Panc1 (cell line): Measurements from ENCODE around the gene FXR2. TPM values are rescaled to one million over a fixed set of nuclear protein-coding genes. Genes with fewer than 3 reads are reported as not detected.

Source experiments
- ATAC-seq: fragments of 200-7000 bp; cut with Tn5 transposase; 2 replicates; pipeline ENCODE4 v1.9.1; 2020; ENCODE audit warnings: mild to moderate bottlenecking, moderate library complexity
- BruUV-seq: library from RNA; stranded (reverse); fragments of 400-500 nt; replicated peaks from 2 replicates; lab custom pipeline; 2021; lab: Mats Ljungman, UMichigan
- CTCF ChIA-PET: fragments of 300-600 bp; sonication (Branson Sonifier 250); formaldehyde crosslinking; loops from one replicate; lab custom pipeline; 2022; ENCODE audit warnings: antibody characterized with exemption; lab: Charles Lee
- POLR2A ChIA-PET: fragments of 300-600 bp; sonication (Branson Sonifier 250); formaldehyde crosslinking; loops from one replicate; lab custom pipeline; 2022; ENCODE audit warnings: antibody characterized with exemption; lab: Charles Lee
- DNase-seq: peaks from one replicate; pipeline ENCODE4 v3.0.0-alpha.2; 2010; ENCODE audit warnings: low read depth, low spot score
- H3K27ac ChIP-seq: 2 replicates; pipeline ENCODE4 v1.5.1; 2011; ENCODE audit warnings: mild to moderate bottlenecking, low read length, inconsistent platforms
- H3K27me3 ChIP-seq: fragments of 200-500 bp; sonication (Bioruptor generic); 2 replicates; pipeline ENCODE4 v1.6.0; 2014; ENCODE audit warnings: low read length, inconsistent platforms; ENCODE audit not compliant: control insufficient read depth, insufficient read depth
- H3K36me3 ChIP-seq: fragments of 200-500 bp; sonication (Bioruptor generic); 2 replicates; pipeline ENCODE4 v1.5.1; 2014; ENCODE audit warnings: inconsistent platforms, mild to moderate bottlenecking, low read length, moderate library complexity; ENCODE audit not compliant: control insufficient read depth, insufficient read depth
- H3K4me1 ChIP-seq: 2 replicates; pipeline ENCODE4 v1.5.1; 2011; ENCODE audit warnings: inconsistent platforms, mild to moderate bottlenecking, low read length, moderate library complexity; ENCODE audit not compliant: control insufficient read depth, insufficient read depth
- H3K4me3 ChIP-seq, 2 experiments: 2 replicates each; pipeline ENCODE4 v1.5.1; 2011 to 2012; ENCODE audit warnings: low read depth in 2 of 2, low read length in 2 of 2, mild to moderate bottlenecking in 2 of 2, inconsistent platforms in 1 of 2, moderate library complexity in 1 of 2
- H3K9me3 ChIP-seq: fragments of 200-500 bp; sonication (Bioruptor generic); 2 replicates; pipeline ENCODE4 v1.5.1; 2014; ENCODE audit warnings: low read depth, mild to moderate bottlenecking, inconsistent platforms, low read length, moderate library complexity; ENCODE audit not compliant: control insufficient read depth, insufficient read depth
- CTCF ChIP-seq: fragments of 450-650 bp; IDR thresholded peaks from 2 replicates; pipeline ENCODE4 v1.5.1; 2017; ENCODE audit warnings: mild to moderate bottlenecking
- POLR2AphosphoS5 ChIP-seq: IDR thresholded peaks from 2 replicates; pipeline ENCODE4 v1.6.1; 2012; ENCODE audit warnings: mild to moderate bottlenecking, low read depth, low read length, moderate library complexity
- SIN3A ChIP-seq: IDR thresholded peaks from 2 replicates; pipeline ENCODE4 v1.6.1; 2012; ENCODE audit warnings: low read depth, mild to moderate bottlenecking, low read length, moderate library complexity, borderline replicate concordance; ENCODE audit not compliant: insufficient read depth
- TCF7L2 ChIP-seq: IDR thresholded peaks from 2 replicates; pipeline ENCODE4 v1.6.1; 2011; ENCODE audit warnings: mild to moderate bottlenecking, low read depth, low read length, inconsistent platforms
- in situ Hi-C: cut with HindIII; loops from 2 replicates; pipeline ENCODE4 v1.10.0; 2016; ENCODE audit warnings: low sequenced_read_pairs, low pct_unique_long_range_greater_than_20kb
- intact Hi-C: fragments of 100-400 bp; cut with micrococcal nuclease; formaldehyde crosslinking; loops from one replicate; pipeline ENCODE4 v1.10.0; 2022; ENCODE audit not compliant: unreplicated experiment
- total RNA-seq: library from RNA; stranded (reverse); gene quantifications from one replicate; pipeline ENCODE4 v1.2.1, GENCODE V29; 2021; ENCODE audit not compliant: unreplicated experiment
- TF ChIP-seq, protein P1 (sequence below), 2 experiments: IDR thresholded peaks; 2 replicates each; pipeline ENCODE4 v1.6.1; 2011 to 2012; ENCODE audit warnings: low read depth in 2 of 2, control low read depth in 1 of 2, low read length in 1 of 2, mild to moderate bottlenecking in 1 of 2, moderate library complexity in 1 of 2; ENCODE audit not compliant: insufficient read depth in 1 of 2

FXR2 gene
- total RNA-seq, 1 experiment from 2014 or later: 39.7 TPM

DNA sequence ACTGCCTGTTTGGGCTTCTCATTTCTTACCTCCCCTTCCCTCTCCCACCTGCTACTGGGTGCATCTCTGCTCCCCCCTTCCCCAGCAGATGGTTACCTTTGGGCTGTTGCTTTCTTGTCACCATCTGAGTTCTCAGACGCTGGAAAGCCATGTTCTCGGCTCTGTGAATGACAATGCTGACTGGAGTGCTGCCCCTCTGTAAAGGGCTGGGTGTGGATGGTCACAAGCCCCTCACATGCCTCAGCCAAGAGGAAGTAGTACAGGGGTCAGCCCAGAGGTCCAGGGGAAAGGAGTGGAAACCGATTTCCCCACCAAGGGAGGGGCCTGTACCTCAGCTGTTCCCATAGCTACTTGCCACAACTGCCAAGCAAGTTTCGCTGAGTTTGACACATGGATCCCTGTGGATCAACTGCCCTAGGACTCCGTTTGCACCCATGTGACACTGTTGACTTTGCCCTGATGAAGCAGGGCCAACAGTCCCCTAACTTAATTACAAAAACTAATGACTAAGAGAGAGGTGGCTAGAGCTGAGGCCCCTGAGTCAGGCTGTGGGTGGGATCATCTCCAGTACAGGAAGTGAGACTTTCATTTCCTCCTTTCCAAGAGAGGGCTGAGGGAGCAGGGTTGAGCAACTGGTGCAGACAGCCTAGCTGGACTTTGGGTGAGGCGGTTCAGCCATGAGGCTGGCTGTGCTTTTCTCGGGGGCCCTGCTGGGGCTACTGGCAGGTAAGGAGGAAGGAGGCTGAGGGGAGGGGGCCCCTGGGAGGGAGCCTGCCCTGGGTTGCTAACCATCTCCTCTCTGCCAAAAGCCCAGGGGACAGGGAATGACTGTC lies 35.5 kb downstream of the FXR2 start, which contains the start of gene CD68:
CD68 (plus strand) TSS at position 638 of the 833 bp plus-strand sequence; CDS start at position 678, 40 bp downstream.
- Histone ChIP-seq H3K27me3 (no peaks in the 10 kb centered on the region), H3K4me3 (peak within 1 kb of the TSS in 1 of 2 experiments; percentile 45; a peak in 3 of 4 replicates), H3K4me1 (peaks cover 70% of the 10 kb centered on the region), H3K36me3 (peaks cover 22% of the 10 kb centered on the region), H3K9me3 (no peaks in the 10 kb centered on the region), H3K27ac (peak within 1 kb of the TSS; percentile 85)
- ATAC-seq (peak; percentile 66), DNase-seq (peak; percentile 98)
- no TSS peak for BruUV-seq
- ChIA-PET CTCF (interaction anchor here (1.4 kb wide), 1 partner anchor 19 kb away, joined by 3 read pairs; no protein-coding TSS in a partner anchor), POLR2A (interaction anchor here (0.8 to 1.0 kb wide), 2 partner anchors 108 to 109 kb away, joined by 6 read pairs; partner anchors contain the start of genes TP53 and WRAP53)
- TF ChIP-seq TCF7L2 (no peak), CTCF (no peak), SIN3A (peak; percentile 94; the same call in 1 of the 2 replicates), POLR2AphosphoS5 (peak; percentile 98)
- TF ChIP-seq, protein P1, sequence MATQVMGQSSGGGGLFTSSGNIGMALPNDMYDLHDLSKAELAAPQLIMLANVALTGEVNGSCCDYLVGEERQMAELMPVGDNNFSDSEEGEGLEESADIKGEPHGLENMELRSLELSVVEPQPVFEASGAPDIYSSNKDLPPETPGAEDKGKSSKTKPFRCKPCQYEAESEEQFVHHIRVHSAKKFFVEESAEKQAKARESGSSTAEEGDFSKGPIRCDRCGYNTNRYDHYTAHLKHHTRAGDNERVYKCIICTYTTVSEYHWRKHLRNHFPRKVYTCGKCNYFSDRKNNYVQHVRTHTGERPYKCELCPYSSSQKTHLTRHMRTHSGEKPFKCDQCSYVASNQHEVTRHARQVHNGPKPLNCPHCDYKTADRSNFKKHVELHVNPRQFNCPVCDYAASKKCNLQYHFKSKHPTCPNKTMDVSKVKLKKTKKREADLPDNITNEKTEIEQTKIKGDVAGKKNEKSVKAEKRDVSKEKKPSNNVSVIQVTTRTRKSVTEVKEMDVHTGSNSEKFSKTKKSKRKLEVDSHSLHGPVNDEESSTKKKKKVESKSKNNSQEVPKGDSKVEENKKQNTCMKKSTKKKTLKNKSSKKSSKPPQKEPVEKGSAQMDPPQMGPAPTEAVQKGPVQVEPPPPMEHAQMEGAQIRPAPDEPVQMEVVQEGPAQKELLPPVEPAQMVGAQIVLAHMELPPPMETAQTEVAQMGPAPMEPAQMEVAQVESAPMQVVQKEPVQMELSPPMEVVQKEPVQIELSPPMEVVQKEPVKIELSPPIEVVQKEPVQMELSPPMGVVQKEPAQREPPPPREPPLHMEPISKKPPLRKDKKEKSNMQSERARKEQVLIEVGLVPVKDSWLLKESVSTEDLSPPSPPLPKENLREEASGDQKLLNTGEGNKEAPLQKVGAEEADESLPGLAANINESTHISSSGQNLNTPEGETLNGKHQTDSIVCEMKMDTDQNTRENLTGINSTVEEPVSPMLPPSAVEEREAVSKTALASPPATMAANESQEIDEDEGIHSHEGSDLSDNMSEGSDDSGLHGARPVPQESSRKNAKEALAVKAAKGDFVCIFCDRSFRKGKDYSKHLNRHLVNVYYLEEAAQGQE (IDR thresholded peaks at IDR 0.05; ENCODE audit: insufficient read depth in 1 of 2, low read depth in 2 of 2, low read length in 1 of 2): no peak
- in situ Hi-C loops (no loop called here), intact Hi-C loops (no loop called here)

DNA sequence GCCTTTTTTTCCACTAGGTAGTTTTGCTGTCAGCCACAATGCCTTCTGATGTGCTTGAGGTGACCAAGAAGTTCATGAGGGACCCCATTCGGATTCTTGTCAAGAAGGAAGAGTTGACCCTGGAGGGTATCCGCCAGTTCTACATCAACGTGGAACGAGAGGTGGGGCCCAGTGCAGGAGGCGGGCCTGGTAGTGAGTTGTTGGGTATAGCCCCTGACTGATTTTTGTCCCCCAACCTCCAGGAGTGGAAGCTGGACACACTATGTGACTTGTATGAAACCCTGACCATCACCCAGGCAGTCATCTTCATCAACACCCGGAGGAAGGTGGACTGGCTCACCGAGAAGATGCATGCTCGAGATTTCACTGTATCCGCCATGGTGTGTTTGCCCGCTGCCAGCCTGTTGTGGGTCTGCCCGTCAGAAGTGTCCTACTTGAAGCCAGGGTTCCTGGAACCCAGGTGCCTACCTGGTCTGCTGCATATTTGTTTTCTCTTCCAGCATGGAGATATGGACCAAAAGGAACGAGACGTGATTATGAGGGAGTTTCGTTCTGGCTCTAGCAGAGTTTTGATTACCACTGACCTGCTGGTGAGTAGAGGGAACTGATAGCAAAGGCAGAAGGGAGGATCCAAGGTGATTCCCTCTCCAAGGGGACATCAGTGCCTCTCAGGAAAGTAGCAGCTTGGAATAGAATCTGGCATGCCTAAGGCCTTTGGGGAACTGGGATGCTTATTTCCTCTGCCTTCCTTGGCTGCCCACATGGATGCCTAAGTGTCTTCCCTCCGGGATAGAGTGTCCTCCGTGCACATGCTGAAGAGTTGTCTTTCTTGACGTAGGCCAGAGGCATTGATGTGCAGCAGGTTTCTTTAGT lies 37.1 kb downstream of the FXR2 start:
- intact Hi-C loops (no loop called here), in situ Hi-C loops (no loop called here)
- Histone ChIP-seq H3K4me1 (peaks cover 65% of the 10 kb centered on the region), H3K27ac (no peak overlapping the region; the same call in 1 of the 2 replicates), H3K9me3 (no peaks in the 10 kb centered on the region), H3K36me3 (peaks cover 26% of the 10 kb centered on the region), H3K27me3 (no peaks in the 10 kb centered on the region), H3K4me3 (no peak overlapping the region)
- DNase-seq (no peak), ATAC-seq (no peak)
- ChIA-PET CTCF (no interaction called here), POLR2A (no interaction called here)
- no TSS peak for BruUV-seq
- TF ChIP-seq, protein P1 (IDR thresholded peaks at IDR 0.05; ENCODE audit: insufficient read depth in 1 of 2, low read depth in 2 of 2, low read length in 1 of 2): no peak
- TF ChIP-seq POLR2AphosphoS5 (no peak), SIN3A (no peak), CTCF (no peak), TCF7L2 (no peak)
